Activated CD4-positive, alpha-beta T cell treated with anti-CD3 and anti-CD28 coated beads, Interleukin-2, amount 10 ng/mL, durations not matched to agents 7 days and 5 days (primary cell): Measurements from ENCODE around the gene SURF1. TPM values are rescaled to one million over a fixed set of nuclear protein-coding genes. Genes with fewer than 3 reads are reported as not detected.
"Not testable (repeated sequence)": the region's sequence is repeated elsewhere in the genome, so short reads cannot be mapped to it uniquely, and the experiment has no call there.

ENCODE experiments used
- CTCF ChIA-PET: fragments of 350-600 bp; sonication (Branson Sonifier 250); formaldehyde crosslinking; loops from one replicate; lab custom pipeline; 2021; ENCODE audit warnings: antibody characterized with exemption; lab: Charles Lee
- POLR2A ChIA-PET: fragments of 350-600 bp; sonication (Branson Sonifier 250); formaldehyde crosslinking; loops from one replicate; lab custom pipeline; 2021; ENCODE audit warnings: antibody characterized with exemption; lab: Charles Lee
- DNase-seq: peaks from one replicate; pipeline ENCODE4 v3.0.0-alpha.2; 2020
- H3K27ac Mint-ChIP-seq: one replicate; pipeline ENCODE4 v1.8.0; 2021; ENCODE audit warnings: mild to moderate bottlenecking, moderate library complexity, mixed read lengths
- H3K27me3 Mint-ChIP-seq: one replicate; pipeline ENCODE4 v1.8.0; 2021; ENCODE audit warnings: mixed read lengths
- H3K36me3 Mint-ChIP-seq: one replicate; pipeline ENCODE4 v1.8.0; 2021; ENCODE audit warnings: low read depth, mixed read lengths
- H3K4me1 Mint-ChIP-seq: one replicate; pipeline ENCODE4 v1.8.0; 2021; ENCODE audit warnings: mixed read lengths
- H3K4me3 Mint-ChIP-seq: one replicate; pipeline ENCODE4 v1.8.0; 2021; ENCODE audit warnings: mild to moderate bottlenecking, moderate library complexity, mixed read lengths
- H3K9me3 Mint-ChIP-seq: one replicate; pipeline ENCODE4 v1.8.0; 2021; ENCODE audit warnings: mixed read lengths
- total RNA-seq, 2 experiments: library from RNA; stranded (reverse); gene quantifications; one replicate each; pipeline ENCODE4 v1.2.3, GENCODE V29; 2021

The SURF1 gene
- total RNA-seq, 2 experiments from 2014 or later = 39.4 to 48.9 TPM

DNA sequence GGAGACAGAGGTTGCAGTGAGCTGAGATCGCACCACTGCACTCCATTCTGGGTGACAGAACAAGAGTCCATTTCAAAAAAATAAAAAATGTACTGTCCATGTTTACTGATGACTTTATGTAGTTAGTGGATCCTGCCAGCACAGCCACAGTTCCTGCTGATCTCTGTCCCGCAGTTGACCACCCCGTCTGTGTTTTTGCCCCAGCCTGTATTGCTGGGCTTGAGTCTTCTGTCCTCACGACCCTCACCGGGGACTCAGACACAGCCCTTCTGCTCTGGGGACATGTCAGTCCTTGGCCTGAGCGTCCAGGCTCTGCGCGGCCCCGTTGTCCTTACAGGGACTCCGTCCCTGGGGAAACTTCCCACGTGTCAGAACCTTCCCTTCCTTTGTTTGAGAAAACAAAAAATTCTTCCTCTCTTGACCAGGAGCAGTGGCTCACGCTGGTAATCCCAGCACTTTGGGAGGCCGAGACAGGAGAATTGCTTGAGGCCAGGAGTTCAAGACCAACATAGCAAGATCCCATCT lies 34.8 kb downstream of the SURF1 start:
- POLR2A ChIA-PET = no interaction called here
- H3K4me1 Mint-ChIP-seq = no peaks in the 10 kb centered on the region
- no peak overlapping the region for H3K27ac Mint-ChIP-seq

DNA sequence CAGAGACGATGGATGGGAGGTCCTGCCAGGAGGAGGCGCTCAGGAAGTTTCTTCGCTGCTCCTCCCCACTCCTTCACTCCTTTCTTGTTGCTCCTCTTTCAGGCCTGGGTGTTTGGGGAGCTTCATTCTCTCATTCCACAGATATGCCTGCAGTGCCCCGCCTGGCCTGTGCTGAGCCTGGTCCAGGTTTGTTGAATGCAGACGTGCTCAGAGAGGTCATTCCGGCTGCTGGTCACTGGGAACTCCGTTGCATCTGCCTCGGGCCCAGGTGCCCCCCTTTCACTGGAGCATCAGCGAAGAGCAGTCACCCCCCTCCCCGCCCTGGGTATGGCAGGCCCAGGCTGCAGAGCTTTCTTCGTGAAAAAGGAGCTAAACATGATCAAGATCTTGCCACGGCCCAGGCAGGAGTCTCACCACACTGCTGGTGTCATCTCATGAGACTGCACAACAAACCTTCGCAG lies 35.8 kb downstream of the SURF1 start:
- H3K27ac Mint-ChIP-seq = no peak overlapping the region
- POLR2A ChIA-PET = no interaction called here
- no peaks in the 10 kb centered on the region for H3K36me3 Mint-ChIP-seq
- DNase-seq = peak; percentile 4
- H3K27me3 Mint-ChIP-seq = peaks cover 2% of the 10 kb centered on the region
- no peaks in the 10 kb centered on the region for H3K4me1 Mint-ChIP-seq
- CTCF ChIA-PET = interaction anchor here (0.6 to 1.1 kb wide), 2 partner anchors 10 to 132 kb away, joined by 3 read pairs; no protein-coding TSS in a partner anchor
- no peaks in the 10 kb centered on the region for H3K9me3 Mint-ChIP-seq
- H3K4me3 Mint-ChIP-seq = no peak overlapping the region

More for the DNA sequence above, 34.8 kb downstream of the SURF1 start:
- DNase-seq = peak; percentile 4
- CTCF ChIA-PET = no interaction called here
- Mint-ChIP-seq H3K9me3 (no peaks in the 10 kb centered on the region), H3K36me3 (no peaks in the 10 kb centered on the region), H3K27me3 (no peaks in the 10 kb centered on the region), H3K4me3 (no peak overlapping the region)

DNA sequence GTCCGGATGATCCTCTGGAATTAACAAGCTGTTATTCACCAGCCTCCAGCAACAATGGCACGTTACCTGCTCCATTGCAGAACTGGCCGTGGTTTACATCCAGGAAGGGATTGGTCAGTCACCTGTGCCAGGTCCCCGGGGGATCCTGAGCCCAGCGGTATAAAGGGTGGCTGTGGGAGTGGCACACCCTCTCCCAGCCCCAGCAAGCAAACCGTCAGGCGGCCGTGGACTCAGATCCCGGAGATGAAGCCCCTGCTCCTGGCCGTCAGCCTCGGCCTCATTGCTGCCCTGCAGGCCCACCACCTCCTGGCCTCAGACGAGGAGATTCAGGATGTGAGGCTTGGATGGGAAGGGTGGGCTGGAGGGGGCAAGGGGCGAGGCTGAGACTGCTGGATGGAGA lies 38.7 kb downstream of the SURF1 start:
- H3K36me3 Mint-ChIP-seq, POLR2A ChIA-PET, H3K27ac Mint-ChIP-seq, H3K9me3 Mint-ChIP-seq, H3K4me3 Mint-ChIP-seq, CTCF ChIA-PET, H3K27me3 Mint-ChIP-seq, H3K4me1 Mint-ChIP-seq: not testable (repeated sequence)
- DNase-seq = peak; percentile 2

DNA sequence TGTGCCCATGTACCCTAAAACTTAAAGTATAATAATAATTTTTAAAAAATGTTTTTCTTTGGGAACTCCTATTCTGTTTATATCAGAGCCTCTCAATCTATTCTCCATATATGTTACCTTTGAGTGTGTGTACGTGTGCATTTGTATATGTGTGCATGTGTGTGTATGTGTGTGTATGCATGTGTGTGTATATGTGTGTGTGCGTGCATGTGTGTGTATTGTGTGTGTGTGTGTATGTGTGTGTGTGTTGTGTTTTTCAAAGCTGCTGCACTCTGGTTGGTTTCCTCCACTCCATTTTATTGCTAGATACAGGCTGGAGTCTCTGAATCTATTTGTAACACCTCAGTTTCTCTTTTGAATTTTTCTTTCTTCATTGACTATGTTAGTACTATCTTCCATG lies 40.3 kb downstream of the SURF1 start:
- ChIA-PET CTCF (no interaction called here), POLR2A (no interaction called here)
- no peak for DNase-seq
- H3K4me1 Mint-ChIP-seq = no peaks in the 10 kb centered on the region
- no peaks in the 10 kb centered on the region for H3K36me3 Mint-ChIP-seq
- no peak overlapping the region for H3K27ac Mint-ChIP-seq
- H3K4me3 Mint-ChIP-seq = no peak overlapping the region
- no peaks in the 10 kb centered on the region for H3K9me3 Mint-ChIP-seq
- H3K27me3 Mint-ChIP-seq = peaks cover 2% of the 10 kb centered on the region

DNA sequence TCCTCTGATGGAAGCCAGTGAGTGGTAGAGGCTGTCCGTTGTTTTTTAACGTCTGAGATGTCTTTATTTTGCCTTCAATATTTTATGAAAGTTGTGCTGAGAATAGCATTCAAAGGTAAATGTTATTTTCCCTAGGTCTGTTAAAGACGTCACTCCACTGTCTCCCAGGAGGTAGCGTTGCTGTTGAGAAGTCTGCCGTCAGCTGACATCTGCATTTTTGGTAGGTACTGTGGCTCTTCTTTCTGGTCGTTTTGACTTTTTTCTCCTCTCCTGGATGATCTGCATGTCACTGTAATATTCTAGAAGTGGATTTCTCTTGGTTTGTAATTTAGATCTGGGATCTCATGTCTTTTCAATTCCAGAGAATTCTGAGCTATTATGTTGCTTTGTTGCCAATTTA lies 46.7 kb downstream of the SURF1 start:
- Mint-ChIP-seq H3K4me3 (no peak overlapping the region), H3K36me3 (no peaks in the 10 kb centered on the region), H3K27me3 (no peaks in the 10 kb centered on the region), H3K27ac (no peak overlapping the region), H3K4me1 (no peaks in the 10 kb centered on the region), H3K9me3 (no peaks in the 10 kb centered on the region)
- POLR2A ChIA-PET = no interaction called here
- CTCF ChIA-PET = no interaction called here
- no peak for DNase-seq

DNA sequence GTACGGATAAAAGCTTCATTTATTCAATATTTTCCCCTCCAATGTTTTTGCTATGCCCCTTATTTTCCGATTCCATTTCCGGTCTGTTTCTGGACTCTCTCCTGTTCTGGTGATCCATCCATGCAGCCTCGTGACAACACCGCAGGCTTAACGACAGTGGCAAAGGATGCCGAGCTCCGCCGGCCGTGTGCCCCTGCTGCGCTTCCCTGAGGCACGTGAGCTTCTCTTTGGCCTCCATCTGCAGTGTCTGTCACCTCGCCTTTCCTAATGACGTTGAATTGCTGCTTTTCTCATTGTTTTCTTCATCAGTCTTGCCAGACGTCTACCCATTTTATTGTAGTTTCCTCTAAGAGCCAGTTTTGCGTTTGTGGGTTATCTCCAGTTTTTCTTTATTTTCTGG lies 49.0 kb downstream of the SURF1 start:
- DNase-seq = no peak
- H3K27me3 Mint-ChIP-seq = no peaks in the 10 kb centered on the region
- no peaks in the 10 kb centered on the region for H3K4me1 Mint-ChIP-seq
- no peaks in the 10 kb centered on the region for H3K36me3 Mint-ChIP-seq
- ChIA-PET POLR2A (no interaction called here), CTCF (no interaction called here)
- no peaks in the 10 kb centered on the region for H3K9me3 Mint-ChIP-seq
- no peak overlapping the region for H3K4me3 Mint-ChIP-seq
- no peak overlapping the region for H3K27ac Mint-ChIP-seq

DNA sequence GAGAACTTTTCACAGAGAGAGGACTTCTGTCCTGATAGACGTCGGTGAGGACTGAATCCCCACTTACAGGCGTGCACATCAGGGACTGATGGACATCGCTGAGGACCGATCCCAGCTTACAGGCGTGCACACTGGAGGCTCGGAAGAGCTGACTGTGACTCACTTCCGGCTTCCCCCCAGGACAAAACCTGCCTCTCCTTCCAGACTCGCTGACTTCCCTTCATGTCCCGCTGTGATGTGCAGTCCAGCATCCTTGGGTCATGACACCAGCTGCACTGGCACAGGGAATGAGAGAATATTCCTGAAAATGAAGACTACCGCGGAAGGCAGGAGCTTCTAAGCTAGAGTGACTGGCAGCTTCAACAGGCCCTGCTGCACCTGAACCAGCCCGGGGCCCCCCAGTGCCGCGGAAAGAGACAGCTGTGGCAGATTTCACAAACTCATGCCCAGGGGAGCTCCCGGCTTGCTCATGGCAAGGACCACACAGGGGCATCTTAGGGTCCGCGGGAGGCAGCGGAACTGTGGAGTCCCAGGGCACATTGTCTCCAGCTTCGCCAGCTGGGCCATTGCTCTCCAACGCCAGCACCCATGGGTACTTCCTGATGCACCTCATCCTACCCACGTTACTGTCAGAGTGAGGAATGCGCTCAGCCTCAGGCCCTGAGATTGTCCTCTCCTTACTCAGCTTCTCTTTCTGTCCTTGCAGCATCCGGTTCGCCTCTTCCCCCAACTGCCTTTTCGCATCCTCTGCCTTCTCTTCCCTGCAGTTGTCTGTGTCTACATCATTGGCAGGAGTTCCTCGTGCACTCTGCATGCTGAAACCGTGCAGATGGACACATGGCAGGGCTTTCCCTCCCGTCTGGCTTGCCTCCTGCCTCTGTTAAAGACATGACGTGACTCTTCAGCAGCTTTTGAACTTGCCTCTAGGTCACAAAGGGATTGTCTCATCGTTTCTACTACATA lies 49.8 kb downstream of the SURF1 start:
- no peaks in the 10 kb centered on the region for H3K36me3 Mint-ChIP-seq
- CTCF ChIA-PET = no interaction called here
- no peak for DNase-seq
- H3K4me3 Mint-ChIP-seq = no peak overlapping the region
- H3K27me3 Mint-ChIP-seq = no peaks in the 10 kb centered on the region
- no peak overlapping the region for H3K27ac Mint-ChIP-seq
- H3K9me3 Mint-ChIP-seq = no peaks in the 10 kb centered on the region
- POLR2A ChIA-PET = no interaction called here
- no peaks in the 10 kb centered on the region for H3K4me1 Mint-ChIP-seq

DNA sequence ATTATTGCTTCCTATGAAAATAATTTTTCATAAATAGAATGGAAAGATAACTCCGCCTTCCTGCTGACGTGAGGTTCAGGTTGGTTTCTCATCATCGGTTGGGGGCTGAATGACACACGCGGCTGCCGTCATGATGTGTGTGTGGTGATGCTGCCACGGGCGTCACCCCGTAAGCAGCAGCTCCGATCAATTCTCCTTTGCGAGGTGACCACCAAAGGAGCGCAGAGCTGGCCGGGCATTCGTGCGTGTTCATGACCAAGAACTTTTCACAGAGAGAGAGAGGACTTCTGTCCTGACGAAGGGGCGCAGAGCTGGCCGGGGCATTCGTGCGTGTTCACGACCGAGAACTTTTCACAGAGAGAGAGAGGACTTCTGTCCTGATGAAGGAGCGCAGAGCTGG lies 50.6 kb downstream of the SURF1 start:
- Mint-ChIP-seq H3K27me3 (no peaks in the 10 kb centered on the region), H3K4me3 (no peak overlapping the region), H3K4me1 (no peaks in the 10 kb centered on the region), H3K36me3 (no peaks in the 10 kb centered on the region), H3K27ac (no peak overlapping the region), H3K9me3 (no peaks in the 10 kb centered on the region)
- POLR2A ChIA-PET = no interaction called here
- no peak for DNase-seq
- CTCF ChIA-PET = no interaction called here

DNA sequence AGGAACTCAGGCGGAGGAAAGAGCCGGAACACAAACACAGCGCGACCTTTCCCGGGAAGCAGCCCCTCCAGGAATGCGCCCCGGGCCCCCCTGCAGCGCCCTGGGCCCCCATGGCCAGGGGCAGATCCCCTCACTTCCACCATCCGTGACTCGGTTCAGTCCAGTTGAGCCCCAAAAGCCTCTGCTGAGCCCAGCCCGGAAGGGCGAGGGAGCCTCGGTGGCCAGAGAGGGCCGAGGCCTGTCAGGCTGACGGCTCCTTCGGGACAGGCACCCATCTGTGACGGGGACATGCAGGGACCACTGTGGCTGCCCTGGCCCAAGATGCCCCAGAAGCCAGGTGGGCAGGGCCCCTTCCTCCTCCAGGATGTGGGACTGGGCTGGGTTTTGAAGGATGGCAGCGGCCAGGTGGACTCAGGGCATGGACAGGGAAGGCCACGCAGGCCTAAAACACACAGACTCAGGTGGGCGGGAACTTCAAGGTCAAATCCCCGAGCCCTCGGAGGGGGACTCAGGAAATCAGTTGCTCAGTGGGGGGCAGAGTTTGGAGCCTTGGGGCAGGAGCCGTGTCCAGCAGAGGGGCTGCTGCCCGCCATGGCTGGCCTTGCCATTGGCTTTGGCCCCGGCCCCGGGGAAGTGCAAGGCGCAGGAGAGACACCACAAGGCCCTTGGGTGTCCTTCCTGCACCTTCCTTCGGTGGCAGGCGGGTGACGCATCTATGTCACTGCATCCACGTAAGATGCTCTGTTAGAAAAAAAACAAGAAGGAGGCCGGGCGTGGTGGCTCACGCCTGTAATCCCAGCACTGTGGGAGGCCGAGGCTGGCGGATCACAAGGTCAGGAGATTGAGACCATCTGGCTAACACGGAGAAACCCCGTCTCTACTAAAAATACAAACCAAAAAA lies 51.6 kb downstream of the SURF1 start:
- H3K27me3 Mint-ChIP-seq = no peaks in the 10 kb centered on the region
- ChIA-PET POLR2A (no interaction called here), CTCF (no interaction called here)
- no peak for DNase-seq
- no peak overlapping the region for H3K4me3 Mint-ChIP-seq
- no peaks in the 10 kb centered on the region for H3K4me1 Mint-ChIP-seq
- no peak overlapping the region for H3K27ac Mint-ChIP-seq
- H3K9me3 Mint-ChIP-seq = no peaks in the 10 kb centered on the region
- H3K36me3 Mint-ChIP-seq = no peaks in the 10 kb centered on the region

DNA sequence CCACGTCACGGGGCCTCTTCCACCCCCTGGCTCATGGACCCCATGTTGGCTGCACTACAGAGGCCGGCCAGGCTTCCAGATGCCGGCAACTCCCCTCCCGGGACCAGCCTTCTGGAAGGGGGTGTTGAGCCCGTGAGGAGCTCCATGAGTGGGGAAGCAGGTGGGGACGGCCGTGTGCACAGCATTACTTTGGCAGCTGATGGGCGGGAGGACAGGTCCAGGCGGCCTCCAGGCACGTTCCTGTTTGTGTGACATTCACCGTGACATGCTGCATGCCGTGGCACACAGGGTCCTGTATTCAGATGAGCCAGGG lies 52.2 kb downstream of the SURF1 start:
- no peak for DNase-seq
- no peak overlapping the region for H3K27ac Mint-ChIP-seq
- H3K27me3 Mint-ChIP-seq = no peaks in the 10 kb centered on the region
- ChIA-PET CTCF (no interaction called here), POLR2A (no interaction called here)
- H3K9me3 Mint-ChIP-seq = no peaks in the 10 kb centered on the region
- H3K4me1 Mint-ChIP-seq = no peaks in the 10 kb centered on the region
- no peaks in the 10 kb centered on the region for H3K36me3 Mint-ChIP-seq
- no peak overlapping the region for H3K4me3 Mint-ChIP-seq

DNA sequence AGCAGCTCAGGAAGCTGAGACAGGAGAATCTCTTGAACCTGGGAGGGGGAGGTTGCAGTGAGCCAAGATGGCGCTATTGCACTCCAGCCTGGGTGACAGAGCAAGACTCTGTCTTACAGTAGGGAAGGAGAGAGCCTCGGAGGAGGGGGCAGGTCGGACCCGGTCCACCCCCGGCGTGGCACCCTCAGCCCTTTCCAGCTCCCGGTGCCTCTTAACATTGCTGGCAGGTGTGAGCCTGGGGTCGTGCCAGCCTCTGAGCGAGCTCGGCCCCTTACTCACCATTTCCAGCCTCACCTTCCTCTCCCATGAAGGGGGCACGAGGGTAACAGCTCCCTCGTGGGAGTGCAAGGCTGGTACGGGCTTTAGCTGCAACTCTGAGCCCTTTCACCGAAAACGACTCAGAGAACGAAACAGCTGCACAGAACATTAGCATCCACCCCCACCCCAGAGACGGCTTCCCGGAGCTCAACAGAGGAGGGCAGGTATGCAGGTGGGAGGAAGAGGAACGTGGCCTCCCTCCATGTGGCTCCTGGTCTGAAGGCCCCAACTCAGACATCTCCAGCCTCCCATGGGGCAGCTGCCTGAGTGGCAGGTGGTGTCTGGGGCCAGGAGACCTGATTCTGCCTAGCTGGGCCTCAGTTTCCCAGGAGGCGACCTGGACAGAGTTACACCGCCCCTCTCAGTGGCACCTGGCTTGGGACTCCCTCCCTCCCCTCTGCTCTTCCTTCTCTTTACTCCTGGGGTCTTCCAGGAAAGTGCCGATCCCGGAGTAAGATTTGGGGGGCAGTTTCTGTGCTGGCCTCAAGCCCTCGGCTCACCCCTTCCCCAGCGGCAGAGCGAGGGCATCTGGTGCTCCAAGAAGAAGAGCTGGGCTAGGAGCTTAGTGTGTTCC lies 52.8 kb downstream of the SURF1 start:
- no peak overlapping the region for H3K27ac Mint-ChIP-seq
- no peak overlapping the region for H3K4me3 Mint-ChIP-seq
- no peaks in the 10 kb centered on the region for H3K4me1 Mint-ChIP-seq
- DNase-seq = no peak
- POLR2A ChIA-PET = no interaction called here
- no peaks in the 10 kb centered on the region for H3K9me3 Mint-ChIP-seq
- H3K36me3 Mint-ChIP-seq = no peaks in the 10 kb centered on the region
- no peaks in the 10 kb centered on the region for H3K27me3 Mint-ChIP-seq
- CTCF ChIA-PET = no interaction called here
